AG04450 (cell line): ENCODE results near the gene THAP11. TPM values are rescaled to one million over a fixed set of nuclear protein-coding genes. Genes with fewer than 3 reads are reported as not detected.

Experiments used
- CTCF ChIA-PET: fragments of 300-600, 350-600 bp; formaldehyde crosslinking; extraction: SDS; loops from one replicate; lab custom pipeline; 2022; ENCODE audit warnings: antibody characterized with exemption, inconsistent platforms; lab: Charles Lee
- POLR2A ChIA-PET: fragments of 350-600 bp; formaldehyde crosslinking; extraction: SDS; loops from one replicate; lab custom pipeline; 2021; ENCODE audit warnings: antibody characterized with exemption, inconsistent platforms; lab: Yijun Ruan, JAX
- DNase-seq: peaks from one replicate; pipeline ENCODE4 v3.0.0-alpha.2; 2011; ENCODE audit warnings: low read depth, low spot score
- H3K27ac ChIP-seq: one replicate; pipeline ENCODE4 v1.5.1; 2012; ENCODE audit warnings: low read depth, low read length, control low read depth
- H3K27me3 ChIP-seq: one replicate; pipeline ENCODE4 v1.6.0; 2012; ENCODE audit warnings: low read length; ENCODE audit not compliant: control insufficient read depth, insufficient read depth
- H3K4me3 ChIP-seq: 2 replicates; pipeline ENCODE4 v1.5.1; 2011; ENCODE audit warnings: mild to moderate bottlenecking, low read depth, low read length, control low read depth
- H3K9me3 ChIP-seq: 2 replicates; pipeline ENCODE4 v1.5.1; 2012; ENCODE audit warnings: low read length; ENCODE audit not compliant: control insufficient read depth, insufficient read depth
- CTCF ChIP-seq: IDR thresholded peaks from 2 replicates; pipeline ENCODE4 v1.5.1; 2011; ENCODE audit warnings: low read depth, low read length, control low read depth, inconsistent platforms
- polyA plus RNA-seq: library from polyadenylated mRNA; depleted of rRNA; stranded (reverse); fragments of >200 nt; gene quantifications from 2 replicates; pipeline ENCODE4 v1.2.3, GENCODE V29; 2011

THAP11 gene
- polyA plus RNA-seq, 1 experiment, result 22.3 TPM

DNA sequence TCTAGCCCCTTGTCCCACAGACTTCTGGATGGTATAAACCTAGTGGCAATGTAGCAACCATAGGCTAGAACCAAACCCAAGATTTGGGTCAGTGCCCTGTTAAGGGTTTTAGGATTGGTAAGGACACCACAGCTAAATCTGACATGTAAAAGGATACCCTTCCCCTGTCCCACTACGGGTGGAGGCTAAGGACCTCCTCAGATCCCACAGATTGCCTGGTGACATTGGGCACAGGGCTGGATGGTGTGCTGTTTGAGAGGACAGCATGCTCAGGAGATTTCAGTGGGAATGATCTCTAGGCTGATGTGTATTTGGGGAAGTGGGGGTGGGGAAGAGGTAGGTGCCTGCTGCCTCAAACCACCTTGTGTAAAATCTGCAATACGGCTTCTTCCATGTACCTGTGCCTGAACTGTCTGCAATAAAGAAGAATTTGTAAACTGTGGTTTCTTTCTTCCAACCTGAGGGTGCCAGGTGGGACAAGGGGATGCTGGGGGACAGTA, 30.1 kb downstream of the THAP11 start:
- TF ChIP-seq CTCF, result no peak
- CTCF ChIA-PET, result interaction anchor here (0.5 to 1.7 kb wide), 4 partner anchors 12 to 370 kb away, joined by 3 to 7 read pairs (median 4); partner anchors contain the start of gene NRN1L
- DNase-seq, result no peak
- POLR2A ChIA-PET, result interaction anchor here (0.6 to 1.0 kb wide), 2 partner anchors 9 to 19 kb away, joined by 3 to 4 read pairs; no protein-coding TSS in a partner anchor
- no peaks in the 10 kb centered on the region; the same call in 1 of the 2 replicates for H3K9me3 ChIP-seq
- no peak overlapping the region for H3K4me3 ChIP-seq
- H3K27me3 ChIP-seq, result no peaks in the 10 kb centered on the region
- H3K27ac ChIP-seq, result peak overlapping the region; percentile 57

- H3K4me3 ChIP-seq, result peak within 1 kb of the TSS; percentile 95
- no peaks in the 10 kb centered on the region for H3K27me3 ChIP-seq
- ChIA-PET CTCF (interaction anchor here (2.8 kb wide), 1 partner anchor 11 kb away, joined by 25 read pairs; the partner anchor contains the start of gene NRN1L), POLR2A (interaction anchor here (0.8 to 1.4 kb wide), 4 partner anchors 19 to 63 kb away, joined by 3 read pairs; partner anchors contain the start of gene CENPT)
- H3K9me3 ChIP-seq, result no peaks in the 10 kb centered on the region; the same call in 1 of the 2 replicates
- peak within 1 kb of the TSS; percentile 57 for H3K27ac ChIP-seq
- no peak for TF ChIP-seq CTCF
- DNase-seq, result peak; percentile 49
These were observed 30.7 kb downstream of the THAP11 start, which contains the start of gene EDC4 for GRCh38 chr16:67872631-67873434. Gene EDC4 (plus strand): TSS chr16:67873052. CDS start chr16:67873262, 210 bp downstream.

GRCh38 chr16:67873435-67874370, 31.6 kb downstream of the THAP11 start:
- no peak for DNase-seq
- H3K4me3 ChIP-seq, result peak overlapping the region; percentile 95
- ChIA-PET POLR2A (interaction anchor here (0.6 to 1.4 kb wide), 6 partner anchors 14 to 198 kb away, joined by 3 to 6 read pairs (median 3); partner anchors contain the start of gene CENPT), CTCF (interaction anchor here (0.6 to 2.8 kb wide), 3 partner anchors 10 to 311 kb away, joined by 3 to 25 read pairs (median 5); partner anchors contain the start of genes CTCF and NRN1L)
- H3K9me3 ChIP-seq, result no peaks in the 10 kb centered on the region; the same call in 1 of the 2 replicates
- H3K27ac ChIP-seq, result peak overlapping the region; percentile 39
- no peak for TF ChIP-seq CTCF
- H3K27me3 ChIP-seq, result no peaks in the 10 kb centered on the region

DNA sequence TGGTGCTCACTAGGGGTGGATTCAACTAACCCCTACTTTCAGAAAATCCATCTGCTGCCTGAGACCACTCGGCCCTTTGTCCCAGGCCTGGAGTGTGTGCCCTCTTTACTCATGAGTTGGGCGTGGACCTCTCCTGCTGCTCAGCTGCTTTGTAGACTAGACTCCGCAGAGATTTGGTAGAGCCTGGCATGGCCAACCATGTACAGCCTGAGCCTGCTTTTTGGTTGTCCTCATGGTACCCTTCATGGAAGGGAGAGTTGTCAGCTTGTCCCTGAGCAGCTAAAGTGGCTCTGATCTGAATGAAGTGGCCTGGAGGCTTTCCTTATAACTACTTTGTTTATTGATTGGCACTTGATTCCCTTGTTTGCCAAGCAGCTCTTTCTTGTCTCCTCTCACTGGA, 32.3 kb downstream of the THAP11 start:
- POLR2A ChIA-PET, result interaction anchor here (0.6 kb wide), 1 partner anchor 197 kb away, joined by 3 read pairs; no protein-coding TSS in a partner anchor
- Histone ChIP-seq H3K9me3 (no peaks in the 10 kb centered on the region; the same call in 1 of the 2 replicates), H3K4me3 (peak overlapping the region; percentile 95), H3K27ac (no peak overlapping the region), H3K27me3 (no peaks in the 10 kb centered on the region)
- no peak for DNase-seq
- TF ChIP-seq CTCF, result no peak
- CTCF ChIA-PET, result interaction anchor here (0.6 to 2.8 kb wide), 3 partner anchors 9 to 312 kb away, joined by 3 to 25 read pairs (median 5); partner anchors contain the start of genes CTCF and NRN1L
